ENCODE data around the gene PITPNM3. TPM values are rescaled to one million over a fixed set of nuclear protein-coding genes. Genes with fewer than 3 reads are reported as not detected.
A peak's percentile ranks its signal among the peaks of the same experiment; 100 is the strongest.

PITPNM3 gene
- total RNA-seq, 1 donor = 1.8 TPM

- peak; percentile 1 for DNase-seq (ENCODE audit: insufficient read length, low spot score, missing footprints)
- Histone ChIP-seq H3K36me3 (ENCODE audit: insufficient read depth, low read length) (no peaks in the 10 kb centered on the region), H3K9me3 (ENCODE audit: low read depth, low read length) (no peaks in the 10 kb centered on the region), H4K20me1 (ENCODE audit: insufficient read depth, low read length) (no peaks in the 10 kb centered on the region), H3K79me2 (ENCODE audit: insufficient read depth, low read length) (no peaks in the 10 kb centered on the region), H2AFZ (ENCODE audit: low read length) (no peak overlapping the region), H3K4me1 (ENCODE audit: insufficient read depth, low read length) (peaks cover 11% of the 10 kb centered on the region), H3K27ac (ENCODE audit: low read depth, low read length) (no peak overlapping the region), H3K27me3 (ENCODE audit: insufficient read depth, low read length) (no peaks in the 10 kb centered on the region), H3K4me2 (ENCODE audit: insufficient read depth, low read length) (no peak overlapping the region), H3K4me3 (ENCODE audit: insufficient read depth, low read length) (no peak overlapping the region)
- TF ChIP-seq CTCF (IDR thresholded peaks at IDR 0.05; ENCODE audit: extremely low read depth, low read depth, low read length) = no peak
Measured at GRCh38 chr17:6474906-6475305, 81.4 kb downstream of the PITPNM3 start.

GRCh38 chr17:6474376-6474775 is 82.0 kb downstream of the PITPNM3 start:
- Histone ChIP-seq H3K27me3 (ENCODE audit: insufficient read depth, low read length) (no peaks in the 10 kb centered on the region), H3K4me2 (ENCODE audit: insufficient read depth, low read length) (no peak overlapping the region), H3K36me3 (ENCODE audit: insufficient read depth, low read length) (no peaks in the 10 kb centered on the region), H3K27ac (ENCODE audit: low read depth, low read length) (no peak overlapping the region), H3K79me2 (ENCODE audit: insufficient read depth, low read length) (no peaks in the 10 kb centered on the region), H3K9me3 (ENCODE audit: low read depth, low read length) (no peaks in the 10 kb centered on the region), H3K4me1 (ENCODE audit: insufficient read depth, low read length) (peaks cover 11% of the 10 kb centered on the region), H4K20me1 (ENCODE audit: insufficient read depth, low read length) (no peaks in the 10 kb centered on the region), H2AFZ (ENCODE audit: low read length) (no peak overlapping the region), H3K4me3 (ENCODE audit: insufficient read depth, low read length) (no peak overlapping the region)
- peak; percentile 10 for DNase-seq (ENCODE audit: insufficient read length, low spot score, missing footprints)
- TF ChIP-seq CTCF (IDR thresholded peaks at IDR 0.05; ENCODE audit: extremely low read depth, low read depth, low read length) = no peak

- H3K27me3 ChIP-seq (ENCODE audit: insufficient read depth, low read length) = no peaks in the 10 kb centered on the region
- H4K20me1 ChIP-seq (ENCODE audit: insufficient read depth, low read length) = no peaks in the 10 kb centered on the region
- H3K9me3 ChIP-seq (ENCODE audit: low read depth, low read length) = no peaks in the 10 kb centered on the region
- H3K36me3 ChIP-seq (ENCODE audit: insufficient read depth, low read length) = no peaks in the 10 kb centered on the region
- H3K79me2 ChIP-seq (ENCODE audit: insufficient read depth, low read length) = no peaks in the 10 kb centered on the region
- peaks cover 11% of the 10 kb centered on the region for H3K4me1 ChIP-seq (ENCODE audit: insufficient read depth, low read length)
- TF ChIP-seq CTCF (IDR thresholded peaks at IDR 0.05; ENCODE audit: extremely low read depth, low read depth, low read length) = peak; percentile 93
- H2AFZ ChIP-seq (ENCODE audit: low read length) = no peak overlapping the region
- peak; percentile 99 for DNase-seq (ENCODE audit: insufficient read length, low spot score, missing footprints)
- H3K4me3 ChIP-seq (ENCODE audit: insufficient read depth, low read length) = no peak overlapping the region
- no peak overlapping the region for H3K4me2 ChIP-seq (ENCODE audit: insufficient read depth, low read length)
- no peak overlapping the region for H3K27ac ChIP-seq (ENCODE audit: low read depth, low read length)
Measured at GRCh38 chr17:6473128-6473767, 83.1 kb downstream of the PITPNM3 start.

- Histone ChIP-seq H3K36me3 (ENCODE audit: insufficient read depth, low read length) (no peaks in the 10 kb centered on the region), H3K9me3 (ENCODE audit: low read depth, low read length) (no peaks in the 10 kb centered on the region), H3K4me3 (ENCODE audit: insufficient read depth, low read length) (no peak overlapping the region), H2AFZ (ENCODE audit: low read length) (no peak overlapping the region), H3K79me2 (ENCODE audit: insufficient read depth, low read length) (no peaks in the 10 kb centered on the region), H3K4me2 (ENCODE audit: insufficient read depth, low read length) (no peak overlapping the region), H4K20me1 (ENCODE audit: insufficient read depth, low read length) (no peaks in the 10 kb centered on the region), H3K4me1 (ENCODE audit: insufficient read depth, low read length) (peaks cover 11% of the 10 kb centered on the region), H3K27me3 (ENCODE audit: insufficient read depth, low read length) (no peaks in the 10 kb centered on the region), H3K27ac (ENCODE audit: low read depth, low read length) (no peak overlapping the region)
- no peak for TF ChIP-seq CTCF (IDR thresholded peaks at IDR 0.05; ENCODE audit: extremely low read depth, low read depth, low read length)
- DNase-seq (ENCODE audit: insufficient read length, low spot score, missing footprints) = peak; percentile 68
Measured at GRCh38 chr17:6472517-6472916, 83.8 kb downstream of the PITPNM3 start.
